ENCODE data around the gene SECISBP2.
"Not testable (repeated sequence)": the region's sequence is repeated elsewhere in the genome, so short reads cannot be mapped to it uniquely, and the experiment has no call there.

Gene SECISBP2

GRCh38 chr9:89367726-89368437 lies 49.6 kb downstream of the SECISBP2 start:
- no peak for DNase-seq

DNA sequence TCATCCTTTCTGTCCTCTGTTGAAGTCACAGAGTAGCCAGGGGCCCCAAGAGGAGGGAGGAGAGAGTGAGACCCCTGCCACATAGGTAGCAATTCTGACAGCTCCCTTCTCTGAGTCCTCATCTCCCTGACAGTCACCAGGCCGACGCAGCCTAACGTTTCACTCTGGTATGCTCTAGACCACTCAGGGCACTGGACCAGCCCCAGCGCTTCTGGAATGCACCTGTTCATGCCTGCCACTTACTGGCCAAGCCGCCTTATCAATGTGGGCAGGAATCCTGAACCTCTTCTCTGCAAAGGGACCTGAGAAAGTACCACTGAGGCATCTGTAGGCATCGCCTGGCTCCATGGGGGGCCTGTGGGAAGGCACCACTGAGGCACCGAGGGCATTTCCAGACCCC lies 50.2 kb downstream of the SECISBP2 start:
- DNase-seq, result no peak

DNA sequence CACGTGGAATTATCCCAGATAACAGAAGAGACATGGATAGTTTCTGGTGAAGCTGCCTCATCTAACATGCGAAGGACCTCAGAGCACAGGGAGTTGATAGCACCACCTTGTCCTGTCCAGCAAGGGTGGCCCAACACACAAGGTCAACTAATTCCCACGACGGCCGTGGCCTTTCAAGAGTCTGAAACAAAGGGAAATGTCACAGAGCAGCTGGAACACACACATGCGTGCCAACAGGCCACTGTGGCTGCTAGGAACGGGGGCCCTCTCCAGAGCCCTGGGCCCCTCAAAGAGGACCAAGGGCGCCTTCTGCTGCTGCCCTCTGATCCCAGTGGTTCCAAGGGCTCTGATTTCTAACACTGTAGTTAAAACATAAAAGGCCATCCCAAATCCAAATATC lies 50.7 kb downstream of the SECISBP2 start:
- DNase-seq, result no peak

DNA sequence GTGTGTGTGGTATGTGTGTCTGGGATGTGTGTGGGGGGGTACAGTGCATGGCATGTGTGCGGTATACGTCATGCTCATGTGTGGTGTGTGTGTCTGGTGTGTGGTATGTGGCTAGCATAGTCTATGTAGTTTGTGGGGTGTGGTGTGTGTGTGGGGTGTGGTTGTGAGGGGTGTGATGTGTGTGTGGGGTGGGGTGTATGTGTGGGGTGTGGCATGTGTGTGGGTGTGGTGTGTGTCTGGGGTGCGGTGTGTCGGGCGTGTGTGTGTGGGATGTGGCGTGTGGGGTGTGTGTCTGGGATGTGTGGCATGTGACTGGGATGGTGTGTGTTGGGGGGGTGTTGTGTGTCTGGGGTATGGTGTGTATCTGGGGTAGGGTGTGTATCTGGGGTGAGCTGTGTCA lies 52.3 kb downstream of the SECISBP2 start:
- DNase-seq, result no peak

GRCh38 chr9:89371791-89372190 lies 53.5 kb downstream of the SECISBP2 start:
- DNase-seq, result not testable (repeated sequence)

GRCh38 chr9:89372230-89372816 lies 54.0 kb downstream of the SECISBP2 start:
- DNase-seq, result no peak

DNA sequence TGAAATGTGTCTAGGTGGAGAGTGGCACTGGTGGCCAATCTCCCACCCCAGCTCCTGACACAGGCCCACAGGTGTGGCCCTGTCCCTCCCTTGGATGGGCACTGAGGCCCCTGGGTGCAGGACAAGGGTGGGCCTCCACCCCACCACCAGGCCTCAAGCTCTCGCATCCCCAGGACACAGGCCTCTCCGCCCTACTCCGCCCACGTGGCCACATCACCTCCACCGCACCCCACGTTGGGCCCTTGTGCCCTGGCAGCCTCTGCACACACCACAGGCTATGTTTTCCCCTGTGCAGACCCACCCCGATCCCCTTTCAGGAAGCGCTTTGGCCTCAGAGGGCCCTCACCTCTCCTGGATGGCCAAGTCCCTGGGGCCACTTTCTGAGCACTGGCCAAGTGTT lies 54.7 kb downstream of the SECISBP2 start:
- no peak for DNase-seq

DNA sequence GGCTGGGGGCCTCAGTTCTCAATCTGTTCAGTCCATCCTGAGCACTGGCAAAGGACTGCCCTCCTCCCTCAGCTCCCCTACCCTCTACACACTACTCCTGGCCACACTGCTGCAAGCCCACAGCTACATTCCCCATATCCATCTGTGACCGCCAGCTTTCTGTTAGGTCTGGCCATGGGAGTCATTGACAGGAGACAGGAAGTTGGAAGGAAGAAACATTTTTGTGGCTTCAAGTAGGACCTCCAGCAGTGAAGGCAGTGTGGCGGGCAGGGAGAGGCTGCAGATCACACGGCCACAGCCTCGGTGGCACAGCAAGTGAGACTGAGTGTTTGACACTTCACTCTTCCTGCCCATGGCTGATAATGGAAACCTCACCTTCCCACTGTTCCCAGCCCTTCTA lies 55.9 kb downstream of the SECISBP2 start:
- DNase-seq, result no peak

- DNase-seq, result peak; percentile 31
These were observed 57.0 kb downstream of the SECISBP2 start for GRCh38 chr9:89375191-89375760.

DNA sequence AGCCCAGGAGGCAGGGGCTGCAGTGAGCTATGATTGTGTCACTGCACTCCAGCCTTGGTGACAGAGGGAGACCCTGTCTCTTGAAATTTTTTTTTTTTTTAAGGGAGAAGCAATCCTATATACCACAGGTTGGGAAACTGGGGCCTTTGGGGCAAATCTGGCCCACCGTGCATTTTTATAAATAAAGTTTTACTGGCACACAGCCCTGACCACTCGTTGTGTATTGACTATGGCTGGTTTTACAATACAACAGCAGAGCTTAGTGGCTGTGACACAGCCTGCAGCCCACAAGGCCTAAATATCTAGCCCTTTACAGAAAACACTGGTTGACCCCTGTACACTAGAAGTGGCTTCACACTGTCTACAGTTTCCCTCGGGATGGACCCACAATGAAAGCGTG lies 58.0 kb downstream of the SECISBP2 start:
- no peak for DNase-seq

DNA sequence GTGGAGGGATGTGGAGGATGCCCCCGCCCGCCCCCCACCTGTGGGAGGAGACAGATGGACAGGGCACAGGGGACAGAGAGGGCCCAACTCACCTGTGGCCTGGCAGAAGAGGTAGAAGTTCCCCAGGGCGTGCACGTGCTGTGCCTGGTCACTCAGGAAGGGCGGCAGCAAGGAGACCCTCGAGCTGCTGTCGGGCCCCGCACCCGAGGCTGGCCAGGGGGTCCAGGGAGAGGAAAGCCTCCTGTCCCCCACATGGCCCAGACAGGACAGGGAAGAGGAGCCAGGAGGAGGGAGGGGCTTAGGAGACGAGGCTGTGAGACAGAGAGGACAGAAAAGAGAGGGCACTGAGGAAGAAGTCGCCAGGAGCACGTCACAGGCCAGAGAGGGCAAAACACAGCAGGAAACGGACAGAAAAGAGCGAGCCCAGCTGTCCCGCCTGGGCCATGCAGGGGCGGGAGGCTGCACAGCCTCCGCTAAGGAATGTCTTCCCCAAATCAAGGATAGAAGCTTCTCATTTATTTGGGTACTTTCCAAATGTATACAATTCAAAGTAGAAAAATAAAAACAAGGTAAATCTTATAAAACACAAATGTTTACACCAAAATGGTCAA lies 58.5 kb downstream of the SECISBP2 start:
- no peak for DNase-seq

GRCh38 chr9:89377411-89377810 lies 59.1 kb downstream of the SECISBP2 start:
- DNase-seq, result no peak

DNA sequence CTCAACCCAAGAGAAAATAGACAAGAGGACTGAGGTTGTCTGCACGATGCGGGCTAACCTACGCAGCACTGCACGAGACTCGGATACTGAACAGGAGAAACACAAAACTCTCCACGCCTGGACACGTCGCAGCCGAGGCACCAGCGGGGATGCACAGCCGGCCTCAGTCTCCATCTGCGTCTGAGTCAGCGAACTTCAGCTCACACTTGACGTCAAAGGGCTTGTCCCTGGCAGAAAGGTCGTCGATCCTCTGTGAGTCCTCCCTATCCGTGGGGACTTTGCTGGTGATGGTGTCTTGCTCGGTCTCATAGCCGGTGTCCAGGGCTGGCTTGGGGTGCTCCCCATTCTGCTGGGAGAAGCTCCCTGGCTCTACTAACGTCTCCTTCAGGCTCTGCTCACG lies 60.2 kb downstream of the SECISBP2 start:
- no peak for DNase-seq

DNA sequence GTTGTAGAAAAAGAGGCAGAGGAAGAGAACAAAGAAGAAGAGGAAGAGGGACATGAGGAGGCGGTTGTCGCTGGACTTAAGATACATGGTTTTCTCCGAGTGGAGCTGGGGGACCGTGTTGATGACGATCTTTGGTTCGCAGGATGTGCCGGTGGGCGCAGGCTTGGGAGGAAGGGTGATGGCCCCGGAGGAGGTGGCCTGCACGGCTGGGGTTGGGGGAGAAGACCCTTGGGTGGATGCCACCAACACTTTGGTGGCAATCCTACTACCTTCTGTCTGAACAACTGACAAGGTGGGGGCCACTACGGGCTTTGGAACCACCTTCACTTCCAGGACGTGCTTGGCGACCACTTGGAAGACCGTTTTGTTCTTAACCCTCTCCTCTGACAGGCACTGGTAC lies 60.7 kb downstream of the SECISBP2 start:
- no peak for DNase-seq

DNA sequence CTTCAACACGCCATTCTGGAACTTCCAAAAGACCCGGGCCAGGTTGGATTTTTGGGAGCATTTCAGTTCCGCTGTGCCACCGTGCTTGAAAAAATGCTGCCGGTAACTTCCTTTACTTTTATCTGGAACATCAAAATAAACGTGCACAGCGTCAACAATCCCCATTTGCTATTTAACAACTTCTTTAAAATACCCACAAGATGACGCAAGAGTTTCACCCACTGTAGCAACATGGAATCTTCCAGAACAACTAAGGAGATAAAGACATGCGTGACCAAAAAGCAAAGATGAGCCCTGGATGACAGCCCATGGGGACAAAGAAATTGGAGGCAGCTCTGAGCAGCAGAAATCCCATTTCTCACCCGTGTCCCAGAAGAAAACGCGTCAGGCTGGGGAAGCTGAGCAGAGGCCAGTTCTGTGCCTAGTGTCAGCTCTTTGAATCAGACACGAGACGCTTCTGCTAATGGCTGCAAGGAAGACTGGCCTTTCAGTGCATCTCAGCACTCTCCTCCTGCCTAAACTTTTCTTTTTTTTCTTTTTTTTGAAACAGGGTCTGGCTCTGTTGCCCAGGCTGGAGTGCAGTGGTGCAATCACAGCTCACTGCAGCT lies 61.3 kb downstream of the SECISBP2 start:
- peak; percentile 60 for DNase-seq

DNA sequence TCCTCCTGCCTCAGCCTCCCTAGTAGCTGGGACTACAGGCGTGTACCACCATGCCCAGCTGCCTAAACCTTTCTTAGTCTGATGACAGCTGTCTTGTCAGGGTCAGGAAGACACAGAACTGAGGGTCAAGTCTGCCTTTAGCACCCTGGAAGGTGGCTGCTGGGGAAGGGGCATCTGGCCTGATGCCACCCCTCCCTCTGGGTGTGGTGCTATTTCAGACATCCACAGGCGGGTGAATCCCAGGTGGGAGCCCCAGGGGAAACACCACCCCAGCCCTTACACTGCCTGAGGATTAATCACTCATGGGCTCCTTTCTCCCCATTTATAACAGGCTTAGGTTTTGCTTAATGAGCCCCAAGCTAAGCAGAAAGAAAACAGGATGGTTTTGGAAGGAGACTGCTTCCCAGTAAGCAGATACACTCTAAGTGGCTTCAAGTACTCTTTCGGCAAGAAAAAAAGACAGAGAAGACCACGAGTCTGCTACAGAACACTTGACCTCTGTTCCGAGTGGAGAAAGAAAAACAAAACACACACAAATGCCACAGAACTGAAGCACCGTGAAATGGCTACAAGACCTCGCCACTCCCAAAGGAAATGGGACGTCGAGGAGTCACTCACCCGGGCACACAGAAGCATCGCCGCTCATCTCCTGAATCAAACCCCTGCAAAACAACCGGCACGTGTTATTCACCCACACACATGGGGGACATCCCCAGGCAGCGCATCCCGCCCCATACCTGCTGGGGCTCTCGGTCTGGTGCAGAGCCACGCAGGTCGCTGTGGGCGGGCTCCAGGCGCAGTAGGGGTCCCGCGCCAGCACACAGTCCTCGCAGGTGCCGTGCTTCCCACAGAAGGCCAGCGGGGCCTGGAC lies 62.4 kb downstream of the SECISBP2 start:
- DNase-seq, result no peak

GRCh38 chr9:89381308-89381609 lies 63.0 kb downstream of the SECISBP2 start:
- no peak for DNase-seq

GRCh38 chr9:89382026-89382986 lies 64.0 kb downstream of the SECISBP2 start:
- DNase-seq, result no peak

DNA sequence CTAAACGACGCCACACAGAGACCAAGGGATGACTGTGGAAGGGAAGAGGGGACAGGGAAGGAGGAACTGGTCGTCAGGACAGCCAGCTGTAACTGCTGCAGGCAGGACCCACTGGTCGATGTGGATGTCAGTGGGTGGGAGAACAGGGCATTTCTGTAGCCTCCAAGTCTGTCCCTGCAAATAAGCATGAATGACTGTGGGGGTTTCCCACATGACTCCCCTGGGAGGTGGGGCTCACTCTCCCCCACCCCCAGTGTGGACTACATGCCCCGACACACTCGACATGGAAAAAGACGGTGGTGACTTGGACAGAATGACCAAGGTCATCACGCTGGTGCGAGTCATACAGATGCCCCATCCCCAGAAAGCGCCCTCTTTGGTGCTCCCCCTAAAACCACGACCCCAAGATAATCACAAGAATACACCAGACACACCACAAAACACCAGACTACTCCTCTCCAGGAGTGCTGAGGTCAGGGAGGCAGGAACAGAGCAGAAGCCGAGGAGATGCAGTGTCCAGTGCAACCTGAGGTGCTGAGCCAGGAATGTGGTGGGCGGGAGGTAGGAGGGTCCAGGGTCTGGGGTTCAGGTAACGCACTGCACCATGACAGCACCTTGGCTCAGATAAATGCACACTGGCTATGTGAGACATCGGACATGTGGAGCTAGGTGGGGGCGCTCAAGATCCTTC lies 64.9 kb downstream of the SECISBP2 start:
- DNase-seq, result no peak

DNA sequence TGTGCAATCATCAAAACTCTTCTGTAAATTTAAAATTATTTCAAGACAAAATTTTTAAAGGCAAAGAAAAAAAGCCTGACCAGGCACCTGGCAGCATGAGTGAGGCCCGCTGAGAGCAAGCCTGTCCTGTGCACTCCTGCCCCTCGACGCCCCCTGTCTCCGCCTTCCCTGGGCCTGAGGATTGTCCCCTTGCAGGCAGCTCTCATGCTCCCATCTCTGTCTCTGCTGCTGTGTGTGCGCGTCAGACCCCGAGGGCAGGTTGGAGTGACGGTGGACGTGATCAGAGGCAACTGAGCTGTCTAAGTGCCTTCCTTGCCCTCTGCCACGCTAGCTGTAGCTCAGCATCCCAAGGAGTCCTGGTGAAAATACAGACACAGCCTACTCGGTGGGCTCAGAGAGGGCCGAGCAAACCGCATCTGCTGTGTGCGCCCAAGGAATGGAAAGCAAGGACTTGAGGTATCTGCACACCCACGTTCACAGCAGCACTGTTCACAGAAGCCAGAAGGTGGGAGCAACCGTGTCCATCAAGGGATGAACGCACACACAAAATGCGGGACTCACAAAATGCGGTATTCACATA lies 65.5 kb downstream of the SECISBP2 start:
- no peak for DNase-seq

DNA sequence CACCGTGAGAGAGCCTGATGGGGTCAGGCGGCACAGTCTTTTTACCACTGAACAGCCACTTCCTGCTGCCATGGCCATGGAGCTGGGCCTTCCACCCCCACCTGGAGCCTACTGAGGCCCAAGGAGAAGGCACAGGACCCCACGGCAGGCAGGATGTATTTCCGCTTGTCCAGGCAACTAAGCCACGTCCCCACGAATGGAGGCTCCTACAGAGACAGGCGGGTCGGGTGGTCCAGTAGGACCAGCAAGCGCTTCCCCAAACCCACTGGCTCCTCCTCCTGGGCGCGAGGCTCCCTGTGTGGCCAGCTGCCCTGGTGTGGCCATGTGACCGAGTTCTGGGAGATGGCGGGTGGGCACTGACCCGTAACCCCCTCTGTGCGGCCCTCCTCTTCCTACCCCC lies 66.5 kb downstream of the SECISBP2 start:
- DNase-seq, result no peak

All from suppressor macrophage treated with lipopolysaccharide for 4 hours (primary cell).